ENCODE measurements around the gene RAB20. TPM values are rescaled to one million over a fixed set of nuclear protein-coding genes. Genes with fewer than 3 reads are reported as not detected.

The RAB20 gene
- total RNA-seq, 1 experiment from 2014 or later: 19.3 TPM

DNA sequence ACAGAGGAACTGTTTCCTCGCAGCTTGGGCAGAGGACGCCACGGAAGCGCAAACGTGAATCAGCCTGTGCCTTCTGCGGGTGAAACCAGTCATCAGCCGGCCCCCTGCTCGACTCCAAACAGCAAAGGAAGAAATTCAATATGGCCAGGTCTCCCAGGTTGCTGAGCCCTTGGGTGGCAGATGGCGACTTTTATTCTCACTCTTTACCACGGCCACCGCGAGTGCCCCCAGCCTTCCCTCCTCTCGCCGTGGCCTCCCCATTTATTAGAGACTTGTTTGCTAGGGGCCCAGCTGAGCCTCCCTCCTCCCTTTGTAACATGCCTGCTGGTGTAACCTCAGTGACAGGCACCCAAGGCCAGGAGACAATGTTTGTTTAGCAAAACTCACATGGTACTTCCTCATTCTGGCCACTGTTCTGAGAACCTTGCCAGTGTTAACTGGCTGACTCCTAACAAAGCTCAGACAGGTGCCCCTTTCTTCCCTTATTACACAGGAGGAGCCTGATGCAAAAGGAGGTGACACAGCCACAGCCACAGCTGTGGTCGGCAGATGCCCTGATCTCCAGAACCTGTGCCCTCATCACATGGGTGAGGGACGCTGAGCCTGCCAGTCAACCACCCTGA lies 5.8 kb downstream of the RAB20 start:
- Histone ChIP-seq H3K4me1 (replicated peaks) (peaks cover 14% of the 10 kb centered on the region), H3K36me3 (no peaks in the 10 kb centered on the region), H3K27me3 (replicated peaks) (peaks cover 8% of the 10 kb centered on the region), H3K27ac (no peak overlapping the region), H3K4me3 (no peak overlapping the region), H3K9me3 (replicated peaks) (peaks cover 2% of the 10 kb centered on the region)
- no peak for DNase-seq (ENCODE audit: low read depth in 1 of 2, low spot score in 2 of 2)

DNA sequence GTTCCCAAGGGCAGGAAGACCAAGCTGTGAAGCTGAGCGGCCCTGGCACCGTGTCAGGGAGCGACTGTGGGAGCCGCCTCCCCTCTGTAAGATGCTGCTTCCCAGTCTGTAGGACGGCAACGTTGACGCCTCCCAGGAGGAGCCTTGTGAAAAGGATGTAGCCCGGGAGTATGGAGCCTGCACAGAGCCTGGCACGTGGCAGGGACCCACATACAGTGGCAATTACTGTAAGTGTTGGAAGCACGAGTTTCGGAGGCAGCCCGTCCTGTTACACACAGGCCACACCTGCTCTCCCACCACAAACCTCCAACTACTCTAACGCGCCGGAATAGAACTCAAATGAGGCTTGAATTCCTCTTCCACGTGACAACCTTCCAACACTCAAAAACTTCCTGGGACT lies 6.6 kb downstream of the RAB20 start:
- peaks cover 2% of the 10 kb centered on the region for H3K9me3 ChIP-seq (replicated peaks)
- H3K27me3 ChIP-seq (replicated peaks): peaks cover 3% of the 10 kb centered on the region
- no peak for DNase-seq (ENCODE audit: low read depth in 1 of 2, low spot score in 2 of 2)
- peaks cover 7% of the 10 kb centered on the region for H3K4me1 ChIP-seq (replicated peaks)
- no peak overlapping the region for H3K4me3 ChIP-seq
- no peaks in the 10 kb centered on the region for H3K36me3 ChIP-seq
- no peak overlapping the region for H3K27ac ChIP-seq

DNA sequence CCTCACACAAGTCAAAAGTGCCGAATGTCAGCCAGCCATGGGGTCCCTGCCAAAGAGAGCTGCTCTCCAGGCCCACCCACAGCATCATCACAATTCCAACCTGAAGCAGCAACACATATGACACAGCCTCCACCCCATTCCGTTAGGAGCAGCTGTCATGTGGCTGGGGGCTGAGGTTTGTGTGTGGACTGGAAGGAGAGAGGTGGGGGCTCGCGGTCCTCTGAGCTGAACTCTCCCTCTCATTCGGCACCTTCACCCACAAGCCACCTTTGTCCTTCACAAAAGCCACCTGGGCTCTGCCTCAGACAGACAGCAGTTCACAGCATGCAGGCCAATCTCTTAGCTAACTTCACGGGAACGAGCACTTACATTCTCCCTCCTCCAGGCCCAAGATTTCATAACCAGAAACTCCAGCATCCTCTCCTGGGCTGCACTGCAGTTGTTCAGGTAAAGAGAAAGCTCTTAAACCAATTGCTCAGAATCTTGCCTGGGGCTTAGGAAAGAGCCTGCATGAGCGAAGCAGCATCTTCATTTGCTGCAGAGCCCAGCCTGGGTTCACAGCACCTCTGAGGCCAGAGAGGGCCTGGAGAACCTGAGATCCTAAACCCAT lies 7.2 kb downstream of the RAB20 start:
- no peaks in the 10 kb centered on the region for H3K27me3 ChIP-seq (replicated peaks)
- peaks cover under 1% of the 10 kb centered on the region for H3K4me1 ChIP-seq (replicated peaks)
- H3K27ac ChIP-seq: no peak overlapping the region
- H3K9me3 ChIP-seq (replicated peaks): no peaks in the 10 kb centered on the region; the same call in 1 of the 2 replicates
- H3K4me3 ChIP-seq: no peak overlapping the region
- DNase-seq (ENCODE audit: low read depth in 1 of 2, low spot score in 2 of 2): no peak
- H3K36me3 ChIP-seq: no peaks in the 10 kb centered on the region

DNA sequence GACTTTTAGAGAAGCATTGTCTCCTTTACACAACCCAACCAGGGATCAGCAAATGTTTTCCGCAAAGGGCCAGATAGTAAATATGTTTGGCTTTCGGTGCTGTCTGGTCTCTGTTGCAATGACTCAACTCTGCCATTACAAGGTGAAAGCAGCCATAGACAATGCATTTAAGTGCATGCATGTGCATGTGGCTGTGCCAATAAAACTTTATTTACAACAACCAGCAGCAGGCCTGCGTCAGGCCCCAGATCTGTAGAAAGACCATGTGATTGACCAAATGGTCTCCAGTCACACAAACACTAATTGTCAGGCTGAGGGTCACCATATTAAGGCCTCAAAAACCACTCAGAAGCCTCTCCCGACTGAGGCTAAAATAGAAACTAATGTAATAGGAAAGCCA lies 8.1 kb downstream of the RAB20 start:
- no peak for DNase-seq (ENCODE audit: low read depth in 1 of 2, low spot score in 2 of 2)
- Histone ChIP-seq H3K9me3 (replicated peaks) (no peaks in the 10 kb centered on the region; the same call in 1 of the 2 replicates), H3K27ac (no peak overlapping the region), H3K4me1 (replicated peaks) (peaks cover 7% of the 10 kb centered on the region; the same call in 1 of the 2 replicates), H3K4me3 (no peak overlapping the region), H3K36me3 (no peaks in the 10 kb centered on the region), H3K27me3 (replicated peaks) (no peaks in the 10 kb centered on the region)

DNA sequence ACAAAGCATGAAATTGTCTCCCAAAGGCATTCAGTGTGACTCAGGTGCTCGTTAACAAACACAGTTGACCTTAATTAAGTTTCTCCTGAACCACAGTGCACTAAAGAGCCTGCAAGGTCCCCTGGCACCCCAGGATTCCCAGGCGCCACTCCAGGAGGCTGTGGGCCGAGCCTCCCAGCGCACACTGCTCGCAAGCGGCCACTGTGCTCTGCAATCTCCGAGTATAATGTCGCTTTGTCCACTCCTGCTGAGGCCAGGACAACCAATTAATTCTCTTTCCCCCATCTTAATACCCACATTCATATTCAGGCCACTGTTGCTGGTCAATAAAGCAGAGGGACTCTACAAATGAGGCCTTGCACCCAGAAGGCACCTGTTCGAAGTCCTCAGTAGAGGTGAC lies 8.8 kb downstream of the RAB20 start:
- H3K27me3 ChIP-seq (replicated peaks): no peaks in the 10 kb centered on the region
- peaks cover 7% of the 10 kb centered on the region; the same call in 1 of the 2 replicates for H3K4me1 ChIP-seq (replicated peaks)
- no peaks in the 10 kb centered on the region for H3K36me3 ChIP-seq
- no peak for DNase-seq (ENCODE audit: low read depth in 1 of 2, low spot score in 2 of 2)
- no peak overlapping the region for H3K4me3 ChIP-seq
- H3K9me3 ChIP-seq (replicated peaks): no peaks in the 10 kb centered on the region; the same call in 1 of the 2 replicates
- no peak overlapping the region for H3K27ac ChIP-seq

DNA sequence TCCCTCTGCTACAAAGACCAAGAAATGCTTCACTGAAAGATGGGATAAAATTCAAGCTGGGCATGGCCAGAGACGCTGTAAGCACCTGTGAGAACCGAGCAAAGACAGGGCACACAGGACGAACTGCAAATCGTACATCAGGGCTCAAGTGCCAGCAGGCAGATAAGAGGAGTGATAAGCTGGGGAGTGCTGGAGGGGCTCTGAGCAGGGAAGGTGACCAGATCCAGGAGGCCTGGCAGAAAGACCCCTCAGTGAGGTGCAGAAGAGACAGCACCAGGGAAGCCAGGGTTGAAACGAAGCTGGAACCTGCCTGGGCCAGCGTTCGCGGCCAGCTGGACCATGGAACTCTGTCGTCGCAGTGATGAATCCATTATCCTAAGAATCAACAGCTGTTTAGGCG lies 10.2 kb downstream of the RAB20 start:
- Histone ChIP-seq H3K4me3 (no peak overlapping the region), H3K9me3 (replicated peaks) (no peaks in the 10 kb centered on the region)
- DNase-seq (ENCODE audit: low read depth in 1 of 2, low spot score in 2 of 2): no peak

DNA sequence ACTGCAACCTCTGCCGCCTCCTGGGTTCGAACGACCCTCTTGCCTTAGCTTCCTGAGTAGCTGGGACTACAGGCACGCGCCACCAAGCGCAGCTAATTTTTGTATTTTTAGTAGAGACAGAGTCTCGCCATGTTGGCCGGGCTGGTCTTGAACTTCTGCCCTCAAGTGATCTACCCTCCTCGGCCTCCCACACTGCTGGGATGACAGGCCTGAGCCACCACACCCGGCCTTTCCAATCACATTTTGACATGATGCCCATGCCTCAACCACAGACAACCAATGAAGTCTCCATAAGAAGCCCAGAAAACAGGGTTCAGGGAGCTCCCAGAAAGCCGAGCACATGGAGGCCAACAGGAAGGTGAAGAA lies 11.7 kb downstream of the RAB20 start:
- Histone ChIP-seq H3K27me3 (replicated peaks) (no peaks in the 10 kb centered on the region), H3K4me1 (replicated peaks) (peaks cover 31% of the 10 kb centered on the region), H3K36me3 (no peaks in the 10 kb centered on the region), H3K27ac (no peak overlapping the region), H3K4me3 (no peak overlapping the region), H3K9me3 (replicated peaks) (no peaks in the 10 kb centered on the region)
- DNase-seq (ENCODE audit: low read depth in 1 of 2, low spot score in 2 of 2): no peak

More for the DNA sequence above, 10.2 kb downstream of the RAB20 start:
- Histone ChIP-seq H3K36me3 (no peaks in the 10 kb centered on the region), H3K4me1 (replicated peaks) (peaks cover 20% of the 10 kb centered on the region), H3K27me3 (replicated peaks) (no peaks in the 10 kb centered on the region), H3K27ac (no peak overlapping the region)

DNA sequence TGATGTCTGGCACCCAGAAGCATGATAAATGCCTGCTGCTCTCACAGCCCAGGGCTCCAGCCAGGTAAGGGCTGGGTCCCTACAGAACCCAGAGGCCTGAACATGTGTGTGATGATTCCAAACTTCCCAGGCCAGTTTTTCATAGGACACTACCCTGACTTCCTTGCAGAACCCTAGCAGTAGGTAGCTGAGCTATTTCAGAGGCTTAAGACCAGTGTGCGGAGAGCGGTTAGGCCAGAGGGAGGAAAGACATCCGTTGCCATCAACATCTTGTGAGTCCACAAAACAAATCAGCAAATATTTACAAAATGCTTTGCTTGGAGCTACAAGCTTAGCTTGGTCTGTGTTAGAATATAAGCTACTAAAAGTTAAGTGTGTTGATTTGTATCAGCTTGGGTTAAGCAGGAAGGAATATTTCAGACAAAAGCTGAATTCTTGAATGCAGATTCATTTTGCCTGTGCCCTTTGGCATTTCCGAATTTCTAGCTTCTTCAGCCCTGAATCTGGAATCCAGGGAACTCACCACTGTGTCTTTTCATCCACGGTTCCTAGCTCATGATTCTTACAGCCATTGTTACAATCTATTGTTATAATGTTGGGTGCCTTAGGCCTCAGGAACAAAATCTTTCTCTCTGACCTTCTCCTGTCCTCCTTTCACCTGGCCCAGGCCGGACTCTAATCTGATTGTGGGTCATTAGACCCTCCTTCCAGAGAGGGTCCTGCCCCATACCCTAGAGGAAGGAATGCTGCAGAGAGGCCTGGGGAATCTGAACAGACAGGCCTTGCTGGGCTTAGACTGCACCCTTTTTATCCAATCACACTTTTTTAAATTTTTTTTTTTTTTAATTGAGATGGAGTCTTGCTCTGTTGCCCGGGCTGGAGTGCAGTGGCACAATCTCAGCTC lies 12.4 kb downstream of the RAB20 start:
- DNase-seq (ENCODE audit: low read depth in 1 of 2, low spot score in 2 of 2): no peak
- Histone ChIP-seq H3K36me3 (no peaks in the 10 kb centered on the region), H3K27me3 (replicated peaks) (no peaks in the 10 kb centered on the region), H3K4me3 (no peak overlapping the region), H3K9me3 (replicated peaks) (no peaks in the 10 kb centered on the region), H3K27ac (no peak overlapping the region), H3K4me1 (replicated peaks) (peaks cover 31% of the 10 kb centered on the region)

DNA sequence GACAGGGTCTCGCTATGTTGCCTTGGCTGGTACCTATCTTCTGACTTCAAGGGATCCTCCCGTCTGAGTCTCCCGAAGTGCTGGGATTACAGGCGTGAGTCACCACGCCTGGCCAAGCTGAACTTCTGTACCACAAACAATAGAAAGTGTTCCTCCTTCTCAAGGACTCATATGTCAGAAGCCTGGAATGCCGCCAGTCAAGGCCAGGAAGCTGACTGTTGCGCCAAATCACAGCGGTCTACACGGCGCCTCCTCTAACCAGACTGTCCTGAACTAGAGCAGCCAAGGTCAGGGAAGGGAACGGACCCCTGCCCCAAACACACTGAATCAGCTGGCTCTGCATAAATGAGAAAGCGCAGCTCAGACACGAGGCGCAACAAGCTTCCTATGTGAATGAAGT lies 14.6 kb downstream of the RAB20 start:
- no peak overlapping the region for H3K4me3 ChIP-seq

DNA sequence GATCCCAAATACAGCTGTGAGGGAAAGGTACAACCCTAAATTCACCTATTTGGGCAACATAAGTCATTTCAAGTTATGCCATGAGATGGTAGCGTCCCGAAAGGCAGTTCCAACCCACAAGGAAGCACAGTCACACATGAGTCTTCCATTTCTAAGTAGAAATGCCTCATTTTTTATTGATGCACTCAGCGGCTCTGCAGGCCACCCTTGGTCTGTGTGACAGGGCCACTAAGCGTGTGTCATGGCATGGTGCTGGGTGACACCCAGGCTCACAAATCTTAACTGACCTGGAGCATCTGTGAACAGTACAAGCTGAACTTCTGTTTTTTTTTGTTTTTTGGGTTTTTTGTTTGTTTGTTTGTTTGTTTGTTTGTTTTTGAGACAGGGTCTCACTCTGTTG lies 15.1 kb downstream of the RAB20 start:
- DNase-seq (ENCODE audit: low read depth in 1 of 2, low spot score in 2 of 2): peak; percentile 83 to 85

More for the DNA sequence above, 14.6 kb downstream of the RAB20 start:
- Histone ChIP-seq H3K4me1 (replicated peaks) (peaks cover 31% of the 10 kb centered on the region), H3K36me3 (no peaks in the 10 kb centered on the region), H3K27ac (peak overlapping the region; percentile 29), H3K27me3 (replicated peaks) (no peaks in the 10 kb centered on the region), H3K9me3 (replicated peaks) (no peaks in the 10 kb centered on the region)
- peak; percentile 100 for DNase-seq (ENCODE audit: low read depth in 1 of 2, low spot score in 2 of 2)

DNA sequence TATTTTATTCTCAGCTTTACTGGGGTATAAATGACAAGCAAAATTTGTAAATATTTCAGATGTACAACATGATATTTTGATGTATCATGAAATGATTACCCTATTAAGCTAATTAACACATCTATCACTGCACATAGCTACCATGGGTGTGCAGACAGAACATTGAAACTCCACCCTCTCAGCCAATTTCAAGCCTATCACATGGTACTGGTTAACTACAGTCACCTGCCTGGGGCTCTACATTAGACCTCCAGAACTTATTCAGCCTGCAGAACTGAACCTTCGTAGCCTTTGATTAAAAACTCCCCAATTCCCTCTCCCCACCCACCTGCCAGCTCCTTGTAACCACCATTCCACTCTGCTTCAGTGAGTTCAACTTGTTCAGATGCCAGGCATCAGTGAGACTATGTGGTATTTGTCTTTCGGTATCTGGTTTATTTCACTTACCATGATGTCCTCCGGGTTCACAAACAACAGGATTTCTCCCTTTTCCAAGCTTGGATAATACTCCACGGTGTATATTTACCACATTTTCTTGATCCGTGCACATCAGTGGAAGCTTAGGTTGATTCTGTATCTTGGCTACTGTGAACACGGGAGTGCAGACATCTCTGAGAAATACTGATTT lies 19.2 kb downstream of the RAB20 start:
- Histone ChIP-seq H3K27me3 (replicated peaks) (no peaks in the 10 kb centered on the region; the same call in 1 of the 2 replicates), H3K4me1 (replicated peaks) (peaks cover 21% of the 10 kb centered on the region), H3K36me3 (no peaks in the 10 kb centered on the region), H3K4me3 (no peak overlapping the region), H3K9me3 (replicated peaks) (no peaks in the 10 kb centered on the region), H3K27ac (no peak overlapping the region)
- DNase-seq (ENCODE audit: low read depth in 1 of 2, low spot score in 2 of 2): no peak

More for the DNA sequence above, 15.1 kb downstream of the RAB20 start:
- no peaks in the 10 kb centered on the region for H3K9me3 ChIP-seq (replicated peaks)
- H3K4me1 ChIP-seq (replicated peaks): peaks cover 31% of the 10 kb centered on the region
- no peak overlapping the region for H3K4me3 ChIP-seq
- H3K36me3 ChIP-seq: no peaks in the 10 kb centered on the region
- peak overlapping the region; percentile 13 for H3K27ac ChIP-seq
- H3K27me3 ChIP-seq (replicated peaks): no peaks in the 10 kb centered on the region

DNA sequence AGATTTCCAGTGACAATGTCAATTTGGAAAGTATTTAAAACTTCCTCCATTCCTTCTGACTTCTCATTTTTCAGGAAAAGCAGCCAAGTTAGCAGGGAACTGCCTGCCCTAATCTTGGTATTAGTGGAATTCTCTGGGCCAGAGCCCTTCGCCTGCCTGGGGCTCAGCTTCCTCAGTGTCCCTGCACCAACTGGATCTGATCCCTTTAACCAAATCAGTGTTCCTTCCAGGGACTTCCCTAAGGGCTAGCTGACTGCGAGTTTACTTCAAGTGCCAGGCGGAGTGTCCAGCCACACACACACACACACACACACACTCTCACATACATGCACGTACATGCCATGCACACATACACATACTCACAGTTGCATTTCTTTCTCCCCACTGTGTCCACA lies 20.0 kb downstream of the RAB20 start:
- no peak overlapping the region for H3K4me3 ChIP-seq
- peaks cover 13% of the 10 kb centered on the region for H3K4me1 ChIP-seq (replicated peaks)
- H3K36me3 ChIP-seq: no peaks in the 10 kb centered on the region
- H3K27me3 ChIP-seq (replicated peaks): no peaks in the 10 kb centered on the region; the same call in 1 of the 2 replicates
- H3K27ac ChIP-seq: no peak overlapping the region
- no peak for DNase-seq (ENCODE audit: low read depth in 1 of 2, low spot score in 2 of 2)
- no peaks in the 10 kb centered on the region for H3K9me3 ChIP-seq (replicated peaks)

DNA sequence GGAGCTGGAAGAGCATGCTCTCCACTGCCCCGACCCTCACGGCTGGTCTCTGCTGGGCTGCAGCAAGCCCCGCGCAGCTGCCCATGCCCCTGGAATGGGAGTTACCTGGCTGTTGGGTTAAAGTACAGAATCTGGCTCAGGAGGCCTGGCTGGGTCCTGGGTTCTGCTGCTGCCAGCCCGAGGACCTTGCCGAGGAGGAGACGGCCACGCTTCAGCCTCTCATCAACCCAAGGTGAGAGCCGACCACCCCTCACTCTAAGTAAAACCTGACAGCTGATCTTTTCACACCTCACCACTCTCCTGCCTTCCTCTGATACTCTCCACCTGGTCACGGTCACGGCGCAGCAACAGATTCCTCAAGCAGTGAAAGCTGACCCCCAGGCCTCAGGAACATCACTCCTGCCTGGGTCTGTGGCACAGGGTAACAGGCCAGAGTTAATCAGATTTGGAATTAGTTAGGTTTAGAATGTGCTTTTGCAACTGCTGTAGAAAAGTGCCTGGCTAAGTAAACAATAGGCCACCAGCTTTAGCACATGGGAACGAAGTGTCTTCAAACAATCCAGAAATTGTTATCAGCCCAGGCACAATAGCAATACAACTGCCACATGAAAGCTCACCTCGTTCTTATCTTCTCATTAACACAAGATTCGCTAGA lies 20.5 kb downstream of the RAB20 start:
- no peak for DNase-seq (ENCODE audit: low read depth in 1 of 2, low spot score in 2 of 2)
- H3K4me1 ChIP-seq (replicated peaks): peaks cover 8% of the 10 kb centered on the region
- no peak overlapping the region for H3K27ac ChIP-seq
- H3K4me3 ChIP-seq: no peak overlapping the region
- H3K27me3 ChIP-seq (replicated peaks): no peaks in the 10 kb centered on the region; the same call in 1 of the 2 replicates
- no peaks in the 10 kb centered on the region for H3K36me3 ChIP-seq
- H3K9me3 ChIP-seq (replicated peaks): no peaks in the 10 kb centered on the region

All from SJSA1 (cell line).